NOMO-1 (cell line): ENCODE results near the gene TSPYL4.
"Not testable (repeated sequence)": the region's sequence is repeated elsewhere in the genome, so short reads cannot be mapped to it uniquely, and the experiment has no call there.

Experiments
- DNase-seq, 2 experiments: peaks; one replicate each; lab custom pipeline; 2025; ENCODE audit not compliant: unreplicated experiment in 2 of 2; lab: John Stamatoyannopoulos, UW

The TSPYL4 gene

GRCh38 chr6:116253505-116254296 lies at the start of gene TSPYL4:
TSS of gene TSPYL4 (minus strand) at chr6:116254075. CDS start at chr6:116254008, 67 bp downstream.
- peak; percentile 88 to 90 for DNase-seq

- no peak for DNase-seq
Measured at GRCh38 chr6:116301104-116301503, 47.2 kb upstream of the TSPYL4 start.

GRCh38 chr6:116300566-116300965 lies 46.7 kb upstream of the TSPYL4 start:
- no peak for DNase-seq

- DNase-seq: peak in 1 of 2 experiments; percentile 20
Measured at GRCh38 chr6:116298973-116299372, 45.1 kb upstream of the TSPYL4 start.

- no peak for DNase-seq
Measured at GRCh38 chr6:116298273-116298672, 44.4 kb upstream of the TSPYL4 start.

GRCh38 chr6:116292553-116292952 lies 38.7 kb upstream of the TSPYL4 start:
- no peak for DNase-seq

- DNase-seq: no peak
Measured at GRCh38 chr6:116291701-116292396, 38.0 kb upstream of the TSPYL4 start.

- DNase-seq: no peak
Measured at GRCh38 chr6:116290799-116291198, 36.9 kb upstream of the TSPYL4 start.

- no peak for DNase-seq
Measured at GRCh38 chr6:116289876-116290275, 36.0 kb upstream of the TSPYL4 start.

GRCh38 chr6:116287689-116288282 lies 33.9 kb upstream of the TSPYL4 start:
- peak in 1 of 2 experiments; percentile 51 for DNase-seq

GRCh38 chr6:116286773-116287358 lies 33.0 kb upstream of the TSPYL4 start:
- no peak for DNase-seq

GRCh38 chr6:116284984-116285383 lies 31.1 kb upstream of the TSPYL4 start:
- not testable (repeated sequence) for DNase-seq

- DNase-seq: no peak
Measured at GRCh38 chr6:116283191-116283590, 29.3 kb upstream of the TSPYL4 start.

- no peak for DNase-seq
Measured at GRCh38 chr6:116282698-116283097, 28.8 kb upstream of the TSPYL4 start.

GRCh38 chr6:116280933-116281316 lies 27.1 kb upstream of the TSPYL4 start:
- no peak for DNase-seq

- peak in 1 of 2 experiments; percentile 3 for DNase-seq
Measured at GRCh38 chr6:116280161-116280932, 26.5 kb upstream of the TSPYL4 start.

GRCh38 chr6:116279232-116280160 lies 25.6 kb upstream of the TSPYL4 start, which contains the start of gene TSPYL1:
TSS of gene TSPYL1 (minus strand) at chr6:116279930. CDS start at chr6:116279830, 100 bp downstream.
- peak; percentile 91 to 94 for DNase-seq

- DNase-seq: no peak
Measured at GRCh38 chr6:116278854-116279231, 25.0 kb upstream of the TSPYL4 start.

- DNase-seq: no peak
Measured at GRCh38 chr6:116278481-116278829, 24.6 kb upstream of the TSPYL4 start.
